H1 (cell line): Measurements from ENCODE around the gene MRPL54. TPM values are rescaled to one million over a fixed set of nuclear protein-coding genes. Genes with fewer than 3 reads are reported as not detected.
A peak's percentile ranks its signal among the peaks of the same experiment; 100 is the strongest.

ENCODE experiments used
- CHD2 ChIP-seq: IDR thresholded peaks from 2 replicates; pipeline ENCODE4 v1.6.1; 2012; ENCODE audit warnings: low read length, improper control_type of control experiment
- JUND ChIP-seq: IDR thresholded peaks from 2 replicates; pipeline ENCODE4 v1.6.1; 2011; ENCODE audit warnings: mild to moderate bottlenecking, improper control_type of control experiment, low read length
- SP4 ChIP-seq: IDR thresholded peaks from 2 replicates; pipeline ENCODE4 v1.6.1; 2012; ENCODE audit warnings: low read length, inconsistent platforms
- TBP ChIP-seq: IDR thresholded peaks from 2 replicates; pipeline ENCODE4 v1.6.1; 2011; ENCODE audit warnings: low read depth, low read length, improper control_type of control experiment
- polyA plus RNA-seq, 7 experiments: library from polyadenylated mRNA; depleted of rRNA in 3 of 7; stranded (reverse) in 5 of 7; unstranded in 2 of 7; fragments of >200 nt in 5 of 7; fragments of 200-250 nt in 2 of 7; gene quantifications; 1 replicate in 5 of 7; 2 replicates in 1 of 7; 4 replicates in 1 of 7; pipeline versions ENCODE4 v1.2.1 to v1.2.3, GENCODE V29; 2011 to 2013; ENCODE audit warnings: missing spikeins in 2 of 7, mixed read lengths in 2 of 7
- total RNA-seq: library from RNA; stranded (reverse); fragmentation: NEBNext Ultra II Directional; extraction: Animal tissue kit (Norgen Biotek cat#: 25700); gene quantifications from 2 replicates; pipeline ENCODE4 v1.2.1, GENCODE V29; 2021
- TF ChIP-seq, protein P1 (sequence below): IDR thresholded peaks from 2 replicates; pipeline ENCODE4 v1.6.1; 2012; ENCODE audit warnings: inconsistent platforms

The MRPL54 gene
- total and polyA plus RNA-seq, 2 of the 8 experiments (the other 6 are each of a cell fraction or from before 2014, with no cell fraction given) = 63.8 to 72.8 TPM

- TF ChIP-seq, protein P1, sequence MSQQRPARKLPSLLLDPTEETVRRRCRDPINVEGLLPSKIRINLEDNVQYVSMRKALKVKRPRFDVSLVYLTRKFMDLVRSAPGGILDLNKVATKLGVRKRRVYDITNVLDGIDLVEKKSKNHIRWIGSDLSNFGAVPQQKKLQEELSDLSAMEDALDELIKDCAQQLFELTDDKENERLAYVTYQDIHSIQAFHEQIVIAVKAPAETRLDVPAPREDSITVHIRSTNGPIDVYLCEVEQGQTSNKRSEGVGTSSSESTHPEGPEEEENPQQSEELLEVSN = no peak
- TF ChIP-seq SP4 = peak; percentile 86; the same call in 1 of the 2 replicates
- TF ChIP-seq JUND = 0 out of 2 replicates have a peak, but pooled peaks have one; percentile 15
- TF ChIP-seq TBP = peak; percentile 79
- no peak for TF ChIP-seq CHD2
These were observed at the start of gene MRPL54 (continued) for GRCh38 chr19:3762501-3763459.
